Measurements from ENCODE around the gene BIN1. TPM values are rescaled to one million over a fixed set of nuclear protein-coding genes. Genes with fewer than 3 reads are reported as not detected.

Gene BIN1
- total RNA-seq, 4 donors from 2014 or later, result 49.2 to 68.3 (median 64.2) TPM

DNA sequence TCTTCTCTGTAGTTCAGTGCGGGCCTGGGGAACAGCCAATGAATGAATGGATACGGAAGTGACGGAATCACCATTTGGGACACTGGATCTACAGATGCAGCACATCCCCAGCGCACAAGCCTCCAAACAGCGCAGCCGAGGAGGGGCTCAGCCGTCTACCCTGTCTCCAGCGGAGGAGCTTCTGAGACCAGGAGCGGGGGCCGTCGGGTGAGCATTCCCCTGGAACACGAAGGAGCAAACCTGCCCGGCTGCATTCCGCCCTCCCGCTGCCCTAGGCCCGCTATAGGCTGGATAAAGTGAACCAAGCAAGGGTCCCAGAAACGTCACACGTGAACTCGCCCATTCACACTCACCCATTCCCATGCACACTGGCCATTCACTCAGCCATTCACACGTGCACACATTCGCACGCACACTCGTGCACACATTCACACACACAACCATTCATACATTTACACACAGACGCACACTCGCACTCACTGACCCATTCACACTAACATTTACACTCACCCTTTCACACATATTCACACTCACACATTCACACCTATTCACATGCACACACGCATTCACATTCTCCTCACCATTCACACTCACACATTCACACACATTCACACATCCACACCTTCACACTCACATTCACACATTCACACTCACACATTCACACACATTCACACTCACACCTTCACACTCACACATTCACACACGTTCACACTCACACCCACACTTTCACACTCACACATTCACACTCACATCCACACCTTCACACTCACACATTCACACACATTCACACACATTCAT lies 63.4 kb downstream of the BIN1 start:
- no peaks in the 10 kb centered on the region for H3K36me3 ChIP-seq

DNA sequence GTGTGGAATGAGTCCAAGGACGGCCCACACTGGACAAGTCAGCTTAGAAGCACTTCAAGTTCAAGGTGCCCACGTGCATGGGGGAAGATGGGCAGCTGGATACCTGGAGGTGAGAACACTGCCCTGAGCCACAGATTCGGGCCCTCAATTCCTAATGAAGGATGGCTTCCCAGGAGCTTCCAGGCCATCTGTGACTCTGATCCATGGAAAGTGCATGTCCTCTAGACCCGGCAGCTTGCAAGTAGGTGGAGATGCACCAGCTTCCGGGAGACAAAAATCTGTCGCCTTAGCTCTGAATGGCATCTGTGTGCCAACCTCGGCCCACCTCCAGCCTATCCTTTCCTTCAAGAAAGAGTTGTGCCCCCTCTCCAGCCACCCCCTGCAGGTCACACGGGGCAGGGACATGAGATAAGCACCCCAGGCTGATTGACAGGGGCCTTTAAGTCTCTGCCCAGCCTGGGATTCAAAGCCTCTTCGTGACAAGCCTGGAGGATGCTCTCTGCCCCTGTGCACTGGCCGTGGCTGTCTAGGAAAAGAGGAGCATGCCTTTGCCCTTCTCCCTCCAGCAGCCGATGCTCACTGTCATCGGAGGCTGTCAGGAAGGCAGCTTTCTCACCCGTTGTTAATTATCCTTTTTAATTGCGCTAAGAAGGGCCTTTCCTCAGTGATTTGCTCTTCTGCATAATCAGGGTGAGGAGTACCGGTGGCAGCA lies 65.5 kb downstream of the BIN1 start:
- TF ChIP-seq, protein P1, sequence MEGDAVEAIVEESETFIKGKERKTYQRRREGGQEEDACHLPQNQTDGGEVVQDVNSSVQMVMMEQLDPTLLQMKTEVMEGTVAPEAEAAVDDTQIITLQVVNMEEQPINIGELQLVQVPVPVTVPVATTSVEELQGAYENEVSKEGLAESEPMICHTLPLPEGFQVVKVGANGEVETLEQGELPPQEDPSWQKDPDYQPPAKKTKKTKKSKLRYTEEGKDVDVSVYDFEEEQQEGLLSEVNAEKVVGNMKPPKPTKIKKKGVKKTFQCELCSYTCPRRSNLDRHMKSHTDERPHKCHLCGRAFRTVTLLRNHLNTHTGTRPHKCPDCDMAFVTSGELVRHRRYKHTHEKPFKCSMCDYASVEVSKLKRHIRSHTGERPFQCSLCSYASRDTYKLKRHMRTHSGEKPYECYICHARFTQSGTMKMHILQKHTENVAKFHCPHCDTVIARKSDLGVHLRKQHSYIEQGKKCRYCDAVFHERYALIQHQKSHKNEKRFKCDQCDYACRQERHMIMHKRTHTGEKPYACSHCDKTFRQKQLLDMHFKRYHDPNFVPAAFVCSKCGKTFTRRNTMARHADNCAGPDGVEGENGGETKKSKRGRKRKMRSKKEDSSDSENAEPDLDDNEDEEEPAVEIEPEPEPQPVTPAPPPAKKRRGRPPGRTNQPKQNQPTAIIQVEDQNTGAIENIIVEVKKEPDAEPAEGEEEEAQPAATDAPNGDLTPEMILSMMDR (IDR thresholded peaks at IDR 0.05), result no peak
- TF ChIP-seq POLR2A (IDR thresholded peaks at IDR 0.05), result no peak
- H3K36me3 ChIP-seq, result no peaks in the 10 kb centered on the region
- DNase-seq, result no peak
- H3K27me3 ChIP-seq, result no peaks in the 10 kb centered on the region
- H3K4me3 ChIP-seq (replicated peaks in 1 of 3), result no peak overlapping the region
- H3K27ac ChIP-seq, result no peak overlapping the region
- peaks cover 0 to 12% of the 10 kb centered on the region in 2 donors for H3K4me1 ChIP-seq
- WGBS, 2 donors, result 74 to 81% methylated on average over 13 to 15 of the region's 15 CpGs
- intact Hi-C loops (cut with DNase I), result no loop called here
- no peaks in the 10 kb centered on the region for H3K9me3 ChIP-seq

More for the DNA sequence above, 63.4 kb downstream of the BIN1 start:
- no peaks in the 10 kb centered on the region for H3K27me3 ChIP-seq
- no peak overlapping the region for H3K27ac ChIP-seq
- 83 to 86% methylated on average over 26 to 27 of the region's 27 CpGs for WGBS, 2 donors
- intact Hi-C loops (cut with DNase I), result no loop called here
- TF ChIP-seq, protein P1 (IDR thresholded peaks at IDR 0.05), result no peak
- no peak for TF ChIP-seq POLR2A (IDR thresholded peaks at IDR 0.05)
- H3K4me3 ChIP-seq (replicated peaks in 1 of 3), result no peak overlapping the region
- DNase-seq, result no peak
- H3K9me3 ChIP-seq, result no peaks in the 10 kb centered on the region
- H3K4me1 ChIP-seq, result peaks cover 0 to 12% of the 10 kb centered on the region in 2 donors

DNA sequence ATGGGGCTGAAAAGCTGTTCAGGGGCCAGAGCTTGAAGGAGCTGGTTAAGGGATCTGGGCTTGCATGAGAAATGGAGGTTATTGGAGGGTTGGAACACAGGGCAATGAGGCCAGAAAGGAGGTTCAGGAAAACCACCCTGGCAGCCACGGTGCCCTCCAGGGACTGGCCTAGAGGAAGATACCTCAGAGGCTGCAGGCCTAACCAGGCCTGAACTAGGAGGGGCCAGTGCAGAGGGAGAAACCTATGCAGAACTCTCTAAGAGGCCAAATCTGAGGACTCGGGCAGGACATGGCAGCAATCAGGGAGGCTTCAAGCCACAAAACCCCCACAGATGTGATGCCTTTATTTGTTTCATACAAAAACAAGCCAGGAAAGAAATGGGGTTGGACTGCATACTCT lies 66.8 kb downstream of the BIN1 start:
- peaks cover 0 to 6% of the 10 kb centered on the region in 2 donors for H3K4me1 ChIP-seq
- no peaks in the 10 kb centered on the region for H3K36me3 ChIP-seq
- no peak overlapping the region for H3K27ac ChIP-seq
- TF ChIP-seq POLR2A (IDR thresholded peaks at IDR 0.05), result no peak
- TF ChIP-seq, protein P1 (IDR thresholded peaks at IDR 0.05), result no peak
- no peaks in the 10 kb centered on the region for H3K27me3 ChIP-seq
- H3K4me3 ChIP-seq (replicated peaks in 1 of 3), result no peak overlapping the region
- no peaks in the 10 kb centered on the region for H3K9me3 ChIP-seq
- 94 to 96% methylated on average over 2 of the region's 2 CpGs for WGBS, 2 donors
- intact Hi-C loops (cut with DNase I), result no loop called here
- DNase-seq, result no peak

DNA sequence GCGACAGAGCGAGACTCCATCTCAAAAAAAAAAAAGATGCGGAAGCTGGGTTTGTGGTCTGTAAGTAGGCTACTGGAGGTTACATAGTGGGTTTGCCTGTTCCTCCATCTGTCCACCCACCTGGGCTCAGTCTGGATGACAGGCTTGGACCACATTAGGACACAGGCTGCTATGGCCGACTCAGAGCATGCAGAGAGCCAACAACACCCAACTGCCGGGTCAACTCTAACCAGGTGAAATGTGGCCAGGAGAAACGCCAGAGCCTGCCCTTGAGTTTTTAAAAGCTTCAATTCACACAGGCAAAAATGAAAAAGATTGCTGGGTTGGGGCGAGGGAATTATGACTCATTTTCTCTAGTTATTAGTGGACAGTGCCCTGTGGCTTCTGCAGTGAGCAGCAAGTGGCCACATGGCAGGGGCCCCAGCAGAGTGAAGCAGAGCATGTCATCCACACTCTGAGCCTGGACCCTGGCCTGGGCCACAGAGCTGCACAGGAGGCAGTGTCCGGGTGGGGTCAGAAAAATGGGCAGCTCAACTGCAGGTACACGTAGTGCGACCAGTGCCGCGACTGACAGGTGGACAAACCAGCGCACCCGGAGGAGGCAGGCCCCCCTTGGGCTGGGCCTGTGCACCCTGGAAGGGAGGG lies 67.4 kb downstream of the BIN1 start:
- TF ChIP-seq, protein P1 (IDR thresholded peaks at IDR 0.05), result no peak
- TF ChIP-seq POLR2A (IDR thresholded peaks at IDR 0.05), result no peak
- intact Hi-C loops (cut with DNase I), result no loop called here
- Histone ChIP-seq H3K27me3 (no peaks in the 10 kb centered on the region), H3K27ac (no peak overlapping the region), H3K4me1 (peaks cover 0 to 6% of the 10 kb centered on the region in 2 donors), H3K4me3 (replicated peaks in 1 of 3) (no peak overlapping the region), H3K36me3 (no peaks in the 10 kb centered on the region), H3K9me3 (no peaks in the 10 kb centered on the region)
- no peak for DNase-seq
- WGBS, 2 donors, result 89 to 93% methylated on average over 14 of the region's 14 CpGs

All from thyroid gland (tissue), 4 donors.